Progenitor cell of endocrine pancreas (in vitro differentiated cells): ENCODE measurements around the gene MMP21. TPM values are rescaled to one million over a fixed set of nuclear protein-coding genes. Genes with fewer than 3 reads are reported as not detected.

ENCODE experiments used
- DNase-seq: peaks from one replicate; pipeline ENCODE4 v3.0.0; 2021; ENCODE audit warnings: low spot score; ENCODE audit not compliant: unreplicated experiment
- H3K27ac Mint-ChIP-seq: 2 replicates; pipeline ENCODE4 v1.8.0; 2021; ENCODE audit warnings: mild to moderate bottlenecking, moderate library complexity, mixed read lengths
- H3K27me3 Mint-ChIP-seq: 2 replicates; pipeline ENCODE4 v1.8.0; 2021; ENCODE audit warnings: mixed read lengths
- H3K36me3 Mint-ChIP-seq: 2 replicates; pipeline ENCODE4 v1.8.0; 2022; ENCODE audit warnings: mixed read lengths; ENCODE audit not compliant: insufficient read depth
- H3K4me1 Mint-ChIP-seq: 2 replicates; pipeline ENCODE4 v1.8.0; 2021; ENCODE audit warnings: low read depth, mixed read lengths
- H3K4me3 Mint-ChIP-seq: 2 replicates; pipeline ENCODE4 v1.8.0; 2021; ENCODE audit warnings: low read depth, mild to moderate bottlenecking, moderate library complexity, mixed read lengths
- H3K9me3 Mint-ChIP-seq: 2 replicates; pipeline ENCODE4 v1.8.0; 2021; ENCODE audit warnings: low read depth, mixed read lengths
- CTCF ChIP-seq: fragments of 200-600 bp; sonication (generic); IDR thresholded peaks from one replicate; pipeline ENCODE4 v1.5.0; 2021; ENCODE audit warnings: antibody characterized with exemption, mild to moderate bottlenecking; ENCODE audit not compliant: unreplicated experiment
- total RNA-seq: library from RNA; stranded (reverse); gene quantifications from 2 replicates; pipeline ENCODE4 v1.2.1, GENCODE V29; 2021

MMP21 gene
- total RNA-seq, 1 donor from 2014 or later: not detected

- TF ChIP-seq CTCF: no peak
- peaks cover 44% of the 10 kb centered on the region for H3K36me3 Mint-ChIP-seq
- H3K9me3 Mint-ChIP-seq: no peaks in the 10 kb centered on the region
- H3K4me3 Mint-ChIP-seq: no peak overlapping the region
- peaks cover 1% of the 10 kb centered on the region for H3K4me1 Mint-ChIP-seq
- no peak for DNase-seq
- no peak overlapping the region for H3K27ac Mint-ChIP-seq
- H3K27me3 Mint-ChIP-seq: no peaks in the 10 kb centered on the region
These were observed 28.2 kb downstream of the MMP21 start for GRCh38 chr10:125747417-125747816.

DNA sequence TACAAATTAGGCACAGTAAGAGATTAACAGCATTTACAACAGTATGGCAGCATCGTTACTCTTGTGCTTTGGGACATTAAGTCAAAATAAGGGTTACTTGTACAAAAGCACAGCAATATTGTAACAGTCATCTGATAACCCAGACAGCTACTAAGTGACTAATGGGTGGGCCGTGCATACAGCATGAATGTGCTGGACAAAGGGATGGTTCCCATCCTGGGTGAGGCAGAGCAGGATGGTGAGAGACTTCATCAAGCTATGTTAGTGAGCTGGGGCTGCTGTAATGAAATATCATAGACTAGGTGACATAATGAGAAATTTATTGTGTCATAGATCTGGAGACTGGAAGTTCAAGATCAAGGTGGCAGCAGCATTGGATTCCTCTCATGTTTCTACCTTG lies 30.7 kb downstream of the MMP21 start:
- no peaks in the 10 kb centered on the region for H3K27me3 Mint-ChIP-seq
- H3K36me3 Mint-ChIP-seq: peaks cover 44% of the 10 kb centered on the region
- H3K4me3 Mint-ChIP-seq: no peak overlapping the region
- H3K9me3 Mint-ChIP-seq: no peaks in the 10 kb centered on the region
- no peak for DNase-seq
- no peak for TF ChIP-seq CTCF
- no peak overlapping the region for H3K27ac Mint-ChIP-seq
- H3K4me1 Mint-ChIP-seq: peaks cover 1% of the 10 kb centered on the region

- no peak for DNase-seq
- H3K27ac Mint-ChIP-seq: no peak overlapping the region
- H3K36me3 Mint-ChIP-seq: peaks cover 46% of the 10 kb centered on the region
- no peaks in the 10 kb centered on the region for H3K9me3 Mint-ChIP-seq
- H3K4me3 Mint-ChIP-seq: no peak overlapping the region
- H3K4me1 Mint-ChIP-seq: peaks cover 1% of the 10 kb centered on the region
- peak; percentile 29 for TF ChIP-seq CTCF
- H3K27me3 Mint-ChIP-seq: no peaks in the 10 kb centered on the region
These were observed 33.2 kb downstream of the MMP21 start for GRCh38 chr10:125742465-125742864.

- Mint-ChIP-seq H3K27ac (no peak overlapping the region), H3K27me3 (no peaks in the 10 kb centered on the region), H3K4me1 (no peaks in the 10 kb centered on the region), H3K9me3 (no peaks in the 10 kb centered on the region), H3K36me3 (peaks cover 52% of the 10 kb centered on the region), H3K4me3 (no peak overlapping the region)
- TF ChIP-seq CTCF: no peak
- no peak for DNase-seq
These were observed 35.5 kb downstream of the MMP21 start for GRCh38 chr10:125739994-125740679.

GRCh38 chr10:125738206-125738605 lies 37.4 kb downstream of the MMP21 start:
- H3K36me3 Mint-ChIP-seq: peaks cover 45% of the 10 kb centered on the region
- H3K27me3 Mint-ChIP-seq: no peaks in the 10 kb centered on the region
- H3K9me3 Mint-ChIP-seq: no peaks in the 10 kb centered on the region
- no peak overlapping the region for H3K27ac Mint-ChIP-seq
- no peak overlapping the region for H3K4me3 Mint-ChIP-seq
- TF ChIP-seq CTCF: no peak
- H3K4me1 Mint-ChIP-seq: no peaks in the 10 kb centered on the region
- no peak for DNase-seq
